NCI-H1930 (cell line): Measurements from ENCODE around the gene EED.
"Not testable (repeated sequence)": the region's sequence is repeated elsewhere in the genome, so short reads cannot be mapped to it uniquely, and the experiment has no call there.

ENCODE experiments used
- DNase-seq, 2 experiments: peaks; one replicate each; lab custom pipeline; 2025; lab: John Stamatoyannopoulos, UW

The EED gene

DNA sequence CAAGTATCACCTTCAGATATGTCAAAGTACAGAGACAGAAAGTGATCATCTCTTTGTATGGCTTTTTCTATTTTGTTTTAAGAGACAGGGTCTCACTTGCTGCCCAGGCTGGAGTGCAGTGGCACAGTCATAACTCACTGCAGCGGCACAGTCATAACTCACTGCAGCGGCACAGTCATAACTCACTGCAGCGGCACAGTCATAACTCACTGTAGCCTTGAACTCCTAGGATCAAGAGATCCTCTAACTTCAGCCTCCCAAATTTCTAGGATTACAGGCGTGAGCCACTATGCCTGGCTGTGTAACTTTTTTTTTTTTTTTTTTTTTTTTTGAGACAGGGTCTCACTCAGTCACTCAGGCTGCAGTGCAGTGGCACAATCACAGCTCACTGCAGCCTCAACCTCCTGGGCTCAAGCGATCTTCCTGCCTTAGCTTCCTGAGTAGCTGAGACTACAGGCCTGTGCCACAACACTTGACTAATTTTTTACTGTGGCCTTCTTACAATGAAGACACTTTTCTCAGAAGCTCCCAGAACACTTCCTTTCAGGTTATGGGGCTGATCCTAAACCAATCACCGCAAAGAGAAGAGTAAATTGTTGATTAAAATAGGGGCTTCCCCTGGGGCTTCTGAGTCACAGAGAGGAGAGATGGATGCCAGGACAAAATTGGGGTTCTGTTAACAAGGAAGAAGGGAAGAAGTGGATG lies 48.5 kb downstream of the EED start:
- DNase-seq = no peak

DNA sequence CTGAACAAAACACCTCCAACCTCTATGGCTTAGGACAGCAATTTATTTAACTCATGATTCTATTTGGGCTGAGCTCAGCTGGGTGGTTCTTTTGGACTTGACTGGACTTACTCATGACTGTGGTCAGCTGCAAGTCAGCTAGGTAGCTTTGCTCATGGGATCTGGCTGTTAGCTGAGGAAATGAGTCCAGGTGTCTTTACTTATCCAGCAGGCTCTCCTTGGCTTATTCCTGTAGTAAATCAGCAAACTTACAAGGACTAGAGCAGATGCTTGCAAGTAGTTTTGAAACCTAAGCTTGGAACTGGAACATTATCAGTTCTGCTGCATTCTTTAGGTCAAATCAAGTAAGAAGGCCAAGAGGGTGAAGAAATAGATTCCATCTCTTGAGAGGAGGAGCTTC lies 49.5 kb downstream of the EED start:
- no peak for DNase-seq

DNA sequence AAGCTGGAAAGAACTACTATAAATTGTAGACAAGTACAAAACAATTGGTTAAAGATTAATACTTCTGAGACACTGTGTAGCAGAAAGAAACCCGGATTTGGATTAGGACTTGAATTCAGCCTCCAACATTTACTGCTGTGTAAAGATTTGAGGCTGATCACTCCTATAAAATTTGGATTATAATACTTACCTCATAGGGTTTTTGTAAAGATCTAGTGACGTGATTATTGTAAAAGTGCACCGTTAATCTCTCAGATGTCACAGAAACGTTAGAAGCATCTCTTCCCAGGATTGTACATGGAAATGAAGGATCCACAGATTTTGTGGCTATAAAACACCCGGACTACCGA lies 57.2 kb downstream of the EED start:
- no peak for DNase-seq

DNA sequence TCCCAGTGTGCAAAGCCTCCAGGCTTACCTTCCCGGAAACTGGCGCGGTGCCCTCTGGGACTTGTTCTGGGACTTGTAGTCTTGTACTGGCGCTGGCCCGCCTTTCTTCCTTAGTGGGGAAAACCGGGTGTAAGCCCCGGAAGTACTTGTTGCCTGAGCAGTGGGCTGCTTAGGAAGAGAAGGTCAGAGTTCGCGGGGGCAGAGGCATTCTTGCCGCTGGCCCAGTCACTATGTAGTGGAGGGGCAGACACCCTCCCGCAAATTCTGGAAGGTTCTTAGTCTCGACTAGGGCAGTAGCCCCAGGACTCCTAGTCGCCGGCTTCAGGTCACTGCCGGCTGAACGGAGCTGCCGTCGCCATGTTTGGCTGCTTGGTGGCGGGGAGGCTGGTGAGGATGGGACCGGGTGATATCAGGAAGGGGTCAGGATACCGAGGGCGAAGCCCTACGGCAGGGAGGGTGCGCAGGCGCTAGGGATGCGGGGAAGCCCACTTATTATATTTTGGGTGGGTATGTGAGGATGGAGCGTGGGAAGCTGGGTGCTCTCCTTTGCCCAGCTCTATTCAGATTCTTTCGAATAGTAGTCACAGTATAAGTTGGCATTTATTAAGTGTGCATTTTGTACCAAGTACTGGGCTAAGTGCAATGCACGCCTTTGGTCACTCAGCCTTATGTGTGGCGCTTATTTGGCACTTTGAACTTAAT lies 57.7 kb downstream of the EED start, which contains the start of gene HIKESHI:
HIKESHI (plus strand) TSS at position 149 of the 702 bp plus-strand sequence; CDS start at position 358, 209 bp downstream.
- DNase-seq = peak; percentile 96 to 98

DNA sequence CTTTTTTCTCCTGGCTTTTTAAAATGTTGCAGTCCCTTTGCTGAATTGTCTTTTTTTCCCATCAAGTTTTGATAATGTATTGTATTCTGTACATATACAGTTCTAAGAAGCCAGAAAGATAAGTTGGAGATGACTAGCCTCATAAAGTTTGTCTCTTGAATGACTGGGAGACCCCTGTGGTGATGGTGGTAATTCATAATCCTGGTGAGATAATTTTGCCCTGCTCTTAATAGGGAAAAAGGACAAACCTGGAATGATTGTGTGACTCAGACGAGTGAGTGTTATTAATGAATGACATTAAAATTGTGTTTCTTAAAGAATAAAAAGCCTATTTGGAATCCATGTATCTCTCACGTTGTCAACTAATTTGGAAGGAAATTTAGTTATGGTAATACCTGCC lies 58.7 kb downstream of the EED start:
- no peak for DNase-seq

DNA sequence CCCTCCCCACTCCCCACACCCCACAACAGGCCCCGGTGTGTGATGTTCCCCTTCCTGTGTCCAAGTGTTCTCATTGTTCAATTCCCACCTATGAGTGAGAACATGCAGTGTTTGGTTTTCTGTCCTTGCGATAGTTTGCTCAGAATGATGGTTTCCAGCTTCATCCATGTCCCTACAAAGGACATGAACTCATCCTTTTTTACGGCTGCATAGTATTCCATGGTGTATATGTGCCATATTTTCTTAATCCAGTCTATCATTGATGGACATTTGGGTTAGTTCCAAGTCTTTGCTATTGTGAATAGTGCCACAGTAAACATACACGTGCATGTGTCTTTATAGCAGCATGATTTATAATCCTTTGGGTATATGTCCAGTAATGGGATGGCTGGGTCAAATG lies 64.2 kb downstream of the EED start:
- not testable (repeated sequence) for DNase-seq

DNA sequence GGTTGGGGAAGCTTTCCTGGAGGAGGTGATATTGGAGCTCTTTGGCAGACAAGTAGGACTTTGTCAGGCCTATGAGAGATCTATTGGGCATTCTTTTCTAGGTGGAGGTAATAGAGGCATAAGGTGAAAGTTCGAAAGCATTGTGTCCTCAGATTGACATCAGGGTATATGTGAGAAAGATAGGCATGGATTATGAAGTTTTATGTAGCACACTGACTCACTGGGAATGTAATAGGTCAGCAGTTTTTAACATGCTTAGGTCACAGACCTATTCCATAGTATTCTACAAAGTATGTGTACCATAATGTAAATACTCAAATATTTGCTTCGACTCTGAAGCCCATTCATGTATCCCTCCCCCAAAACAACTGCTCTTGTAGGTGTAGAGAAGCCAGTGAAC lies 69.2 kb downstream of the EED start:
- no peak for DNase-seq

DNA sequence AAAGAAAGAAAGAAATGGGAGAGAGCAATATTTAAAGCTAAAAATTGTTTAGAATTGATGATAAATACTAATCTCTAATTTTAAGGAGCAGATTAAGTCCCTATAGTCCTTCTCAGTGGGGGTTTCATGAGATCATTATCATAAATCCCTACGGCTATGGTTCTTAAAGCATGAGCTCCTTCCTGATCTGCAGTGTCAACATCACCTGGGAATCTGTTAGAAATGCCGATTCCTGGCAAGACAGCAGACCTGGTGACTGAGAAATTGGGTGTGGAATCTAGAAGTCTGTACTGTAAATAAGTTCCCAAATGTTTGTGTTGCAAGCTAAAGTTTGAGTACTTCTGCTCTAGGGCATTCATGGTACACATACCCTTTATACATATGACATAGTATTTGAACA lies 70.1 kb downstream of the EED start:
- no peak for DNase-seq
